Measurements from ENCODE around the gene FOXP3.

FOXP3 gene

DNA sequence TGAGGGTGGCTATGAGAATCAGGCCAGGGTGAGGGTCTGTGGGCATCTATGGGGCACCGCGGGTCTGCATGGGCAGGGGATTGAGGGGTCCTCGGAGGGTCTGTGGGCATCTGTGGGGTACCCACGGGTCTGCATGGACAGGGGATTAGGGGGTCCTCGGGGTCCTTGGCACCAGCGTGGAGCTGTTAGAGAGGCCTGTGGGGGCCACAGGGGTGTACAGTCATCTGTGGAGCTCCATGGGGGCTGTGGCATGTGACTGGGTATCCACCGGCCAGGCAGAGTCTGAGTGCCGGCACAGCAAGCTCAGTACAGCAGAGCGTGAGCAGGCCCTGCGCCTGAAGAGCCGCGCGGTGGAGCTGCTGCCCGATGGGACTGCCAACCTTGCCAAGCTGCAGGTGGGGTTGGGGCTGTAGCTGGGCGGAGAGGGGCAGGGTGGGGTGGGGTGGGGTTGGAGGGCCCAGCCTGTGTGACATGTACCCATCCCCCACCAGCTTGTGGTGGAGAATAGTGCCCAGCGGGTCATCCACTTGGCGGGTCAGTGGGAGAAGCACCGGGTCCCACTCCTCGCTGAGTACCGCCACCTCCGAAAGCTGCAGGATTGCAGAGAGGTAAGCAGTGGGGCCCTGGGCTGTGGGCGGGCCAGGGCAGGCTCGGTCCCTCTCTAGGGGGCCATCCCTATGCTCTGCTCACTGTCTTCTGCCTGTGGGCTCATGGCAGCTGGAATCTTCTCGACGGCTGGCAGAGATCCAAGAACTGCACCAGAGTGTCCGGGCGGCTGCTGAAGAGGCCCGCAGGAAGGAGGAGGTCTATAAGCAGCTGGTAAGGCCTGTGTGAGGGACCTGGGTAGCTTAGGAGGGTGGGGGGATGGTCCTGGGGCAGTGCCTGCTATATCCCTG is 16.3 kb downstream of the FOXP3 start:
- DNase-seq = no peak

DNA sequence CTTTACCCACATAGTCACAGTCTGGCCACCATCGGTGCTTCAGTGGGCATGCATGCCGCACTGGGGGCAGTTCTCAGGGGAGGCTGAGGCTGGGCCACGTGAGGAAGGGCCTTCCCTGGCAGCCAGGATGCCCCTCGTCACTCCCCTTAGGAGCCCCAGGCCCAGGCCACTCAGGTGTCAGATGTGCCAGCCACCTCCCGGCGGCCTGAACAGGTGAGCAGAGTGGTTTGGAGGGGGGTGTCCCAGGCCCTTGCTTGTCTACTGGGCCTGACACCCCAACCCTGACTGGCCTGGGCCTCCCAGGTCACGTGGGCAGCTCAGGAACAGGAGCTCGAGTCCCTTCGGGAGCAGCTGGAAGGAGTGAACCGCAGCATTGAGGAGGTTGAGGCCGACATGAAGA is 17.2 kb downstream of the FOXP3 start:
- no peak for DNase-seq

DNA sequence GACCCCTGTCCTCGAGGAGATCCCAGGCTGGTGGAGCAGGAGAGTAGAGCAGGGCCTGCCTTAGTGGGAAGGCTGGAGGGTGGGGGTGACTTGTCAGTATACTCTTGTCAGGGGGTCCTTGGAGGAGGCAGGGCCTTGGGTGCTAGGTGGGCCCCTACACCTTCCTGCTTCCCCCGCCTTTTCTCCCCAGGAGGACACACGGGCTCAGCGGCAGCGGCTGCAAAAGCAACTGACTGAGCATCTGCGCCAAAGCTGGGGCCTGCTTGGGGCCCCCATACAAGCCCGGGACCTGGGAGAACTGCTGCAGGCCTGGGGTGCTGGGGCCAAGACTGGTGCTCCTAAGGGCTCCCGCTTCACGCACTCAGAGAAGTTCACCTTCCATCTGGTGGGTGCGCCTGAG is 18.0 kb downstream of the FOXP3 start:
- no peak for DNase-seq

DNA sequence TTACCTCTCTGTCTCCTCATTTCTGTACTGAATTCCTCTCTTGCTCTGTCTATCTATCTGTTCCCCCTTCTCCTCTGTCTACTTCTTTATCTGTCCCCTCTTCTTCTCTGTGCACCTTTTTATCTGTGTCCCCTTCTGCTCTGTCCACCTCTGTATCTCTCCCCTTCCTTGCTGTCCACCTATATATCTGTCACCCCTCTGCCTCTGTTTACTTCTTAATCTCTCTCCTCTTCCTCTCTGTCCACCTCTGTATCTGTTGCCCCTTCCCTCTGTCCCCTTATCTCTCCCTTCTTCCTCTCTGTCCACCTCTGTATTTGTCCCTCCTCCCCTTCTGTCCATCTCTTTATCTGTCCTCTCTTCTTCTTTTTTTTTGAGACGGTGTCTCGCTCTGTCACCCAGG is 20.3 kb downstream of the FOXP3 start:
- no peak for DNase-seq

DNA sequence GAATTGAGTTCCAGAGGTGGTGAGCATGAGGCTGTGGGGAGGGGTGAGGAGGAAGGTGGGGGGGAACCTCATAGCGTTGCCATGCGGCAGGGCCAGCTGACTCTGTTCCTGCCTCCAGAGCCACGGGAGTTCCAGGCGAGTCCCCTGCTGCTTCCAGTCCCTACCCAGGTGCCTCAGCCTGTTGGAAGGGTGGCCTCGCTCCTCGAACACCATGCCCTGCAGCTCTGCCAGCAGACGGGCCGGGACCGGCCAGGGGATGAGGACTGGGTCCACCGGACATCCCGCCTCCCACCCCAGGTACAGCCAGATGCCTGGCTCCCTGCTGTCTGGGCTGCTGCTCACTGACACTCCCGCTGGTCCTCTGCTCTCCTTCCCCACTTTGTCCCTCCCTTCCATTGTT is 21.3 kb downstream of the FOXP3 start:
- DNase-seq = no peak

DNA sequence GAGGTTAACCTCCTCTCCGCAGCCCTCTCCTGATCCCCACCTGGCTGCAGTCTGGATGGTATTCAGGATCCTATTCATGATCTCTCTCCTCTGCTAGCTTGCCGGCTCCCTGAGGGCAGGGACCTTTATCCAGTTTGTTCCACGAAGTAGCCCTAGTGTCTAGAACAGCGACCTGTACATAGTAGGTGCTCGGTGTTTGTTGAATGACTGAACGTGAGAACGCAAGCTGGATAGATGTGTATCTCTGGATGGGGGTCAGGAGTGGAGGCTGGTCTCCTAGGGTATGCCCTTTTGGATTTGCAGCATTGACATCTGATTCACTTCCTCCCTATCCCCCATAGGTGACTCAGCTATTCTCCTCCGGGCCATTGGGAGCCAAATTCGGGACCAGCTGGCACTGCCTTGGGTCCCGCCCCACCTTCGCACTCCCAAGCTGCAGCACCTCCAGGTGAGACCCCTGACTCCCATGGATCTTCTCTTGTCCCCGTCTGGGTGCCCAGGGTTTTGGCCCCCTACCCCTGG is 21.9 kb downstream of the FOXP3 start:
- no peak for DNase-seq

DNA sequence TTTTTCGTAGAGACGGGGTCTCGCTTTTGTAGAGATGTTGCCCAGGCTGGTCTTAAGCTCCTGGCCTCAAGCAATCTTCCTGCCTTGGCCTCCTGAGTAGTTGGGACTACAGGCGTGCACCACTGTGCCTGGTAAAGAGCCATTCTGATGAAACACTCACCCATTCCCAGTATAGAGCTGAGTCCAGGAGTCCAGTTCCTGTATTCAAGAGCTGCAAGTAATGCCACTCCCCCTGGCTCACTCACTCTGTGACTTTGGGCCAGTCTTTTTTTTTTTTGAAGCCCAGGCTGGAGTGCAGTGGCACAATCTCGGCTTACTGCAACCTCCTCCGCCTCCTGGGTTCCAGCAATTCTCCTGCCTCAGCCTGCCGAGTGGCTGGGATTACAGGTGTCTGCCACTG is 25.8 kb downstream of the FOXP3 start:
- DNase-seq = no peak

DNA sequence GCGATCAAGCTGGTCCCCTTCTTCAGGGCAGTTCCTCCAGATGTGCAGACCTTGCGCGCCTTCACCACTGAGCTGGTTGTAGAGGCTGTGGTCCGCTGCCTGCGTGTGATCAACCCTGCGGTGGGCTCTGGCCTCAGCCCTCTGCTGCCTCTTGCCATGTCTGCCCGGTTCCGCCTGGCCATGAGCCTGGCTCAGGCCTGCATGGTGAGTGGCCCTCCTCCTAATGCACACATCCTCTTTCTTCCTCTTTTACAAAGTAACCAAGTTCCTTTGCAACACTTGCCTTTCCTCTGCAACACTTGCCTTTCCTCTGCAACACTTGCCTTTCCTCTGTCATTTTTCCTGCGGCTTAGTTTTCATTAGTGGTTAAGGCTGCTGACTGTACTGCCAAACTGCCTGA is 27.4 kb downstream of the FOXP3 start:
- DNase-seq = no peak

DNA sequence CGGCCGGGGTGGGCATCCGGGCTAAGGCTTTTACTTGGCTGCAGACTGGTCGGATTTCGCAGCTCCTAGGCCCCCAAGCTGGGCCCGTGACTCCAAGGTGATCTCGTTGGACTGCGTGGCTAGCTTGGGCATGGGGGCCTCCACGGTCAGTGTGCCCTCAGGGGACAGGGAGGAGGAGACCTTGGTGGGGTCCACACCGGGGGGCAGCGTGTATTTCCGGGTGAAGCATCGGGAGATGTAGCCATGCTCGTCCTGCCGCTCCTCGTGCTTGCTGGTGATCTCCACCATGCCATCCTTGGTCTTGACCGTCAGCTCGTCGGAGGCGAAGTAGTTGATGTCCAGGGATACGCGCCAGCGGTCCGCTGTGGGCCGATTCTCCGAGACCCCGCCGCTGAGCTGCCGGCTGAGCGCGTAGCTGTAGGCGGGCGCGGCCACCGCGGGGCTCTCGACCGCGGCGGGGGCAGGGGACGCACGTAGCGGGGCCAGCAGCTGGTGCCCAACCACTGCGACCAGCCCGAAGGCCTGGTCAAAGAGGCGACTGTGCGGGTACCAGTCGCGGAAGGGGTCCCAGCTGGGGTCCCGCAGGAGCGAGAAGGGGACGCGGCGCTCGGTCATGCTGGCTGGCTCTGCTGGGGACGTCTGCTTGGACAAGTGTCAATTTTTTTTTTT is 30.5 kb downstream of the FOXP3 start:
- DNase-seq = no peak

DNA sequence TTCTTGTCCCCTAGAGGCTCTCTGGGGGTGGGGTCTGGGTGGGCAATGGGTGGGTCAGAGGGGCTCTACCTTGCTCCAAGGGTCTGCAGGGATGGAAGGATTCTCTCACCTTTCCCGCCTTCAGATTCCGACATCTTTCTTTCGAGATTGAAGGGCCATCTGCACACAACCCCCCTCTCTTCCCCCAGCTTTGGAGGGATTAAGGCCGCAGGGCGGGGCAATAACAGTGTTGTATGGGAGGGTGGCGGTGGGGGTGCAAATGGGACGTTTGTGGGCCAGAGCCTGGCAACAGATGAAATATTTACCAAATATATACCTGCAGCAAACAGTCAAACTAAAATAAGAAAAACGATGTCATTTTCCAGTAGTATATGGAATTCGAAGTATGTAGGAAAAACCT is 31.3 kb downstream of the FOXP3 start, which contains the start of gene CACNA1F:
CACNA1F (minus strand) TSS at position 165 of the 400 bp plus-strand sequence; CDS start at position 134, 31 bp downstream.
- no peak for DNase-seq

DNA sequence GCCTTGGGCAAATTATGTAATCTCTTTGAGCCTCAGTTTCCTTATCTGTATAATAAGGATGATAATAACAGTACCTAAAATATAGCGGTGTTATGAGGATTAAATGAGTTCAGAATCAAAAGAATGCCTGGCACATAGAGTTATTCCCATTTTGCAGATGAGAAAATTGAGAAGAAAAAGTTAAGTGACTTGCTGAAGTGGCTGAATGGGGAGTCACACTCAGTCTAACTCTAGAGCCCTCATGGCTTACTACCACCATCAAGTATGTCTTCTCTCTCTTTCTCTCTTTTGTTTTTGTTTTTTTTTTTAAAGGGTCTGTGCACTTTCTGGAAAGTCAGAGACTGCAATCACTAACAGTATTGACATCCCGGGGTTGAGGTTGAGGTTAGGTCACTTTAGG is 32.0 kb downstream of the FOXP3 start:
- no peak for DNase-seq

DNA sequence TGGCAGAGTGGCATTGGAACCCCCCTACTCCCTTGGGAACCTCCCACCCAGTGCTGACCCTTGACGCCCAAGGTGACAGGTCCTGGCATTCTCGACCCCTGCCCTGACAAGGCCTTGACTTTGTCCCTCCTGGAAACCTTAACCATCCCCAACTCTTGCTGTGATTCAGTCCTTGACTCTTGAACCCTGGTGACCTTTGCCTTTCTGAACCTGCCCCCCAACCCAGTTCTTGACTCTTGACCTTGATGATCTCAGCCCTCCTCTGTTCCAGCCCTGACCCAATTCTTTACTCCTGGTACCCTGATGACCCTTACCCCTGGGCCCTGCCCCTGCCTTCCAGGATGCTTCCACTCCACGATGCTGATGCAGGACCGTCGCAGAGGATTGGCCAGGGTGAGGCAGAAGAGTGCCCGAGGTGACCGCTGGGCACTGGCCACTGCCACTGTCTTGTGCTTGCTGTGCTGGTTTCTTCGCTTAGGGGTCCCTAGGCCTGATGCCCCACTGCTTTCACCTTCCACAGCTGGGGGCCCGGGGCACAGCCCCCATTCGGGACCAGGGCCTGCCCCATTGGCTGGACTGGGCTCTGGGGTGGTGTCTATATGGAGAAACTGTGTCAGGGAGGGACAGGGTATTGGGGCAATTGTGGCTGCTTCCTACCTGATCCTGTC is 33.0 kb downstream of the FOXP3 start:
- no peak for DNase-seq

DNA sequence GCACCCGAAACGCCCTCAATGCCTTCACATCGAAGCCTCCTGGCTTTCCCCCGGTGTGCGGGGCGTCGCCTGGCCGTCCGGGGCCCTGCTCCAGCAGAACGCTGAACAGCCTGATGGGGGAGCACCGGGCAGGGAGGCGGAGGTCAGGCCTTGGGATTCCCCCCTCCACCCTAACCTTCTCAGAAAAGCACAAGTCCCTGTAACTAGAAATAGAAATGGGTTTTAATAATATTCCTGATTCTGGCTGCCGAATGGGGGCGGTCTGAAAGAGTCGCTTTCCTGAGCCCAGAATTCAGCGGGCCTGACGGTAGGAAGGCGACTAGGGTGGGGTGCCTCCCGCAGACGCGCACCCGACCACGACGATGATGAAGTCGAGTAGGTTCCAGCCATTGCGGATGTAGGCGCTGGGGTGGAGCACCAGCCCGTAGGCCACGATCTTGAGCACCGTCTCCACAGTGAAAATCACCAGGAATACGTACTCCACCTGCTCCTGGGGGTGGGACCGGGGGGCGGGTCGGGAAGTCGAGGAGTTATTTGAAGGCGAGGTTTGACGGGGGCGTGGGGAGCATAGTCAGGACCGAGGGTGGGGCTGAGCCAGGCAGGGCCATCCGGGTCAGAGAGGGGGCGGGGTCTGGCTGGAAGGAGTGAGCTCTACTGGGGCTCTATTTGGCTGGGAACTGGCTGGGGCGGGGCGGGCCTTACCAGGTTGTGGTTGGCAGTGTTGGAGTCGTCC is 33.8 kb downstream of the FOXP3 start:
- peak; percentile 46 for DNase-seq

DNA sequence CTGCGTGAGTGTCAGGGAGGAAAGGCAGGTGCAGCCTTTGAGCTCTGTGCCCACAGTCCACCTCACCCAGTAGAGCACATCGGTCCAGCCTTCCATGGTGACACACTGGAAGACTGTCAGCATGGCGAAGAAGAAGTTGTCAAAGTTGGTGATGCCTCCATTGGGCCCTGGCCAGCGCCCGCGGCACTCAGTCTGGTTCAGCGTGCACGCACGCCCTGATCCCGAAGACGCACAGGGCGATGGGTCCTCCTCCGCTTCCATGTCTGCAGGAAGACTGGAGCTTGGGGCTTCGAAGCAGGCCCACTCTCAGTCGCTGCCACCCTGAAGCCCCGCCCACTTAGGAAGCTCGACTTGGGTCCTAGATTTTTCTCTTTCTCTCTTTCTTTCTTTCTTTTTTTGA is 36.3 kb downstream of the FOXP3 start:
- DNase-seq = no peak

DNA sequence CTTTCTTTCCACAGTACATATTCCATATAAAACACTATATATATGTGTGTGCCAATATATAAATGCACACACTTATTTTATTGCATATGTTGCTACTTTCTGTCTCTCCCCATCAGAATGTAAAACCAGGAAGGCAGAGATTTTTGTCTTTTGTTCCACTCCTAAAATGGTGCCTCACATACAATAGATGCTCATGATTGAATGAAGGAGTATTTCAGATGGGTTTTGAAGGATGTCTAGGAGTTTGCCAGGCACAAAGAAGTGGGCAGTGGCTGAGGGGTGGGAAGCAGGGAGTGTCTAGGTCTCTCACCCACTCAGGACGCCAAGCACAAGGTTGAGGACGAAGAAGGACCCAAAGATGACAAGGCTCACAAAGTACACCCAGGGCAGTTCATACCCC is 36.8 kb downstream of the FOXP3 start:
- no peak for DNase-seq

DNA sequence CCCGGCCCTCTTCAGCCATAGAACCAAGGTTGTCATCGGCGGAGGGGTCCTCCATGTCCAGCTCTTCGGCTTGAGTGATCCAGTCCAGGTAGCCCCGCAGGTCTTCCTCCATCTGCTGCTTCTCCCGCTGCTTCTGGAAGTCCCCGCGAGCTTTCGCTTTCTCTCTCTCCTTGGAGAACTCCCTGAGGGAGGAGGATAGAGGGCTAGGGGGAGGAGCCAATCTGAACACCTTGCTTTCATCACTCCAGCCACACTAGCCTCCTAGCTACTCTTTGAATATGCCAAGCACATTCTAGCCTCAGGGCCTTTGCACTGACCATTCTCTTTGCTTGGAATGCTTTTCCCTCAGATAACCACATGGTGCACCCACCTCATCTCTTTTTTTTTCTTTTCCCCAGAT is 37.6 kb downstream of the FOXP3 start:
- DNase-seq = no peak

DNA sequence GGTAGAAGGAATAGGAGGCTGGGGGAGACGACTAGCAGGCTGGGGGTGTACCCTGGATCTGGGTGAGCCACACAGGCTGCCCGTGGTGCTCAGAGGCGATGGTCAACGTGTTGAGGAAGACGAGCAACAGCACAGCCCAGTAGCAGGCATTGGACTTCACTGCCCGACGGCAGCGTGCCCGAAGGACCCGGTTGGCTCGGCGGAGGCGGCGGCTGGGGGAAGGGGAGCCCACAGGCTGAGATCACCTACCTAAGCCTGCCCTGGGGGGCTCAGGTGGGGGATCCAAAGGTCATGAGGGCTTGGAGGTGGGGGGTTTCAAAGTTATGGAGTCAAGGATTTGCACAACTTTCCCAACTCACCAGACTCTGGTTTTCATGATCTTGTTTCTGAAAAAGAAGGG is 38.7 kb downstream of the FOXP3 start:
- DNase-seq = no peak

DNA sequence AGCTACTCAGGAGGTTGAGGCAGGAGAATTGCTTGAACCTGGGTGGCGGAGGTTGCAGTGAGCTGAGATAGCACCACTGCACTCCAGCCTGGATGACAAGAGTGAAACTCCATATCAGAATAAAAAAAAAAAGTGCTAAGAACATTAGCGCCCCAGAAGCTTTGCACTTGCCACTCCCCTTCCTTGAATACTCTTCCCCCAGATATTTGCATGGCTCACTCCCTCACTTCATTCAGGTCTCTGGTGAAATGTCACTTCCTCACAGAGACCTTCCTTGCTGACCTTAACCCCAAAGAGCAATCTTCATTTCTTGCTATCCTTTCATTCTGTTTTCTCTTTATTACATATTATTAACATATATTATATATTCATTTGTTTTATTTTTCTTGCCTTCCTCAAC is 42.6 kb downstream of the FOXP3 start:
- DNase-seq = no peak

DNA sequence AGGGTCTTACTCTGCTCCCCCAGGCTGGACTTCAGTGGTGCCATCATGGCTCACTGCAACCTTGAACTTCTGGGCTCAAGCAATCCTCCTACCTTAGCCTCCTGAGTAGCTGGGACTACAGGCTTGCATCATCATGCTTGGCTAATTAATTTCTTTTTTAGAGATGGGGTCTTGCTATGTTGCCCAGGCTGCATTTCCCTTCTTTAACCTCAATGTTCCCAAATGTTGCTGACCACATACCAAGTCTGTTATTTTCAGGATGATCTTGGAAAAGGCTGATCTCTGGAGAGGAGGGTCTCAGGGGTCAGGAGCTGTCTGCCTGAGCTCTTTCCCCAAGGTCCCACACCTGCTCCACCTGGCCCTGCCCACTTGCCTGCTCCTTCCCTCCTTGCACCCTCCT is 44.4 kb downstream of the FOXP3 start:
- no peak for DNase-seq

DNA sequence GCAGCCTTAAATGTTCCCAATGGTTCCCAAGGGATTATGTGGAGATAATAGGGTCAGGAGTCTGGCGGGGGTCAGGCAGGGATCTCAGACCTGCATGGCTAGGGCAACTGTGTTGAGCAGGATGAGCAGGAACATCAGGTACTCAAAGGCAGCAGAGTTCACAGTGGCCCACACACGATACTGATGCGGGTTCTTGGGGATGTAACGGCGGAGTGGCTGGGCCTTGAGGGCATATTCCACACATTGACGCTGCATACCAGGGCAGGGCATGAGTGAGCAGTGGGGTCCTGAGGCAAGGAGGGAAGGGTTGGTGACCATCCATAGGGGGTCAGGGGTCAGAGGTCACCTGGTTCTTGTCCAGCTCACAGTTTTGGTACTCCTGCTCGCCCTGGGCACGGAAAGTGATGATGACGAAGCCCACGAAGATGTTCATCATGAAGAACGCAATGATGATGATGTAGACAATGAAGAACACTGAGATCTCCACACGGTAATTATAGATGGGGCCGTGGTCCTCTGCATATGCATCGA is 49.4 kb downstream of the FOXP3 start:
- DNase-seq = no peak

DNA sequence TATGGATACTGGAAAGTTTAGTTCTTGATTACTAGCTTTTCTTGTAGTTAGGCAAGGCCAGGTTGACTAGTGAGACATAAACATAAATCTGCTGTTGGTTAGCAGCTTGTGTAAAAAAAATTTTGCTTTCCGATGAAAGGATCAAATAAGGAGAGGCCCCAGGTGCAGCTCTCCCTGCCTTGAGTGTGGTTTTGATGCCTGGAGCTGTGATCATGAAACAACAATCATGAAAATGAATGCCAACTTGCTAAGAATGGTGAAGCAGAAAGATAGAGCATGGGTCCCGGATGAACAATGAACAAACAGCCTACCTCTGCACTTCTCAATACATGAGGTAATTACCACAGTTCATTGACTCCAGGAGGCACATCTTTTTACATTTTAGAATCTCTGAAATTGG is 50.1 kb downstream of the FOXP3 start:
- DNase-seq = no peak

DNA sequence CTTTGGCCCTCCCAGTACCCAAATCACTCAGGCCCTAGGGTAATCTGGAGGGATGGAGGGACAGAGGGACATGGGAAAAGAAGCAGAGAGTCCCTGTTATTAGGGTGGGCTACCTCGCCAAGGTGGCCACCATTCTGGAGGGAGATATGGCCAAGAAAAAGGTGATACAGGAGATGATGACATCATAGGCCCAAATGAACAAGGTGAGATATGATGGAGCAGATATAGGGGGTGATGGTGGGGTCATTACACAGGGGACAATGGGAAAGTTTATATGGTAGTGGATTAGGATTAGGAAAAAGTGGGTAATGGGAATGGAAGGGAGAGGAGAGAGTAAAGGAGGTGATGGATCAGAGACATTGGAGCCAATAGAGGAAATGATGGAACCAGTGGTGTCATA is 51.6 kb downstream of the FOXP3 start:
- DNase-seq = no peak

DNA sequence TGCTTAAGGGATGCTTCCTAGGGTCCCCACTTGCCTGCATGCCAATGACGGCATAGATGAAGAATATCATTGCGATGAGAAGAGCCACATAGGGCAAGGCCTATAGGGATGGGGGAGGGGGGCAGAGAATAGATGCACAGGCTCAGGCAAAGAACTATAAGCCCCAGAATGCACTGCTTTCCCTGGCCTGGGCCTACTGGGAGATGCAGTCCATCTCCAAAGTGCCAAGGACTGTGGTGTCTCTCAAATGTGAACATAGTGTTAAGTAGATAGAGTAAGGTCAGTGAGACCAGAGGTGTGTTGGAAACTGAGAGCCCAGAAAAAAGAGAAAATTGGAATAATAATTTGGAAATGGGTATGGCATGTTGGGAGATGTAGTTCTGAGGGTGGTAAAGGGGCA is 52.3 kb downstream of the FOXP3 start:
- no peak for DNase-seq
